IPS DF 6.9 (cell line): ENCODE data around the gene XPNPEP2.

ENCODE experiments used
- DNase-seq: peaks from one replicate; pipeline ENCODE4 v3.0.0-alpha.2; 2013; ENCODE audit warnings: low read depth, low spot score
- H3K27ac ChIP-seq: one replicate; pipeline ENCODE4 v1.5.1; 2013; ENCODE audit warnings: low read length, control low read depth
- H3K27me3 ChIP-seq: 2 replicates; pipeline ENCODE4 v1.6.1; 2013; ENCODE audit warnings: mild to moderate bottlenecking, low read length; ENCODE audit not compliant: control insufficient read depth, insufficient read depth
- H3K36me3 ChIP-seq: 2 replicates; pipeline ENCODE4 v1.6.1; 2013; ENCODE audit warnings: low read length; ENCODE audit not compliant: control insufficient read depth, insufficient read depth
- H3K4me1 ChIP-seq: 2 replicates; pipeline ENCODE4 v1.6.1; 2013; ENCODE audit warnings: low read length; ENCODE audit not compliant: control insufficient read depth, insufficient read depth
- H3K4me3 ChIP-seq: 2 replicates; pipeline ENCODE4 v1.5.1; 2013; ENCODE audit warnings: mild to moderate bottlenecking, low read length
- H3K9me3 ChIP-seq: 2 replicates; pipeline ENCODE4 v1.6.1; 2013; ENCODE audit warnings: low read length, inconsistent platforms; ENCODE audit not compliant: control insufficient read depth, insufficient read depth
- WGBS: extraction: QIAGEN DNeasy Blood & Tissue Kit; methylation state at CpG from one replicate; pipeline ENCODE4 v1.1.7; 2013; ENCODE audit warnings: mixed read lengths, missing lambda C conversion rate; ENCODE audit not compliant: insufficient read length, insufficient coverage; 5-methylcytosine and 5-hydroxymethylcytosine counted together

Gene XPNPEP2

DNA sequence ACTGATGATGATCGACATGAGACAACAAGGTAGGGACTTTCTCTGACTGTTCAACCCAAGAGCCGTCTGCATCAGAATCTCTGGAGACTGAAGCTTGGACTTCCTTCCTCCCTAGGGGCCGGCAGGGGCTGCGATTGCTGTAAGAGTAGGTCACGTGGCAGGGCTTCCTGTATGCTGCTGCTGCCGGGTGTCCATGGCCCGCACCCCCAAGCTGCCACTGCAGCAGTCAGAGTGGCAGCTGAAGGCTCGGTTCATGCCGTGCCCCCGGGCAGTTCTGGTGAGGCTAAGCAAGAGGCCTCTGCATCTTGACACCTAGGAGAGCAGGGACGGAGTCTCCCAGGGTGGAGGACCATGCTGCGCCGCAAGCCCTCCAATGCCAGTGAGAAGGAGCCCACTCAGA lies 41.0 kb downstream of the XPNPEP2 start, which contains the start of gene SASH3:
TSS of gene SASH3 (plus strand) at position 203 of the 400 bp plus-strand sequence. CDS start at position 352, 149 bp downstream.
- WGBS, result no CpG with 5 or more reads among the region's 13 CpGs
- H3K27ac ChIP-seq, result no peak within 1 kb of the TSS

DNA sequence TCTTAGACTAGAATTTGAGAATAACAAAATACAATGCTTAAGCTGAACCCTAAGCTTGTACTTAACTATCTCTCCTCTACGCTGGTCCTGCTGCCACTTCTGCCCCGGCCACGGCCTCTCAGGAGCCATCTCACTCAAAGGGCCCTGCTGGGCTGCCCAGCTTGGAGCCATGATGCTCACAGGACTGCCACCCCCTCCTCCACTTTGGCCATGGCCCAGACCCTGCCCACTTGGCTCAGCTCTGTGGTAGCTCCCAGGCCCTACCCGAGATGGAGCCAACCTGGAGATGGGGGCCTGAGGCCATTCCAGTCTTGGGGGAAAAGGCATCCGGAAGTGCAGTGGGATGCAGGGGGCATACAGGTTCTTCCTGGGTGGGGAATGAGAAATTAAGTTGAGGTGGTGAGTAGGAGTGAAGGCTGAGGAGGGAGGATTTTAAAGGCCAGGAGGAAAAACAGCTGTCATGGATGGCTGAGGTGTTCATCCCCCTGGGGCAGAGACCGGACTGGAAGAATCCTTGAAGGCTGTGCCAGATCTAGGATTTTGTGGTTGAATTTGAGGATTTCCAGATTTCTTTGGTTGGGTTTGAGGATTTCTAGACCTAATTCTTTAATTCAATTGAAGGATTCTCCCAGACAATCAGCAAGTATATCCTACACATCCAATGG lies 41.8 kb downstream of the XPNPEP2 start:
- Histone ChIP-seq H3K9me3 (no peaks in the 10 kb centered on the region), H3K27me3 (no peaks in the 10 kb centered on the region), H3K36me3 (no peaks in the 10 kb centered on the region), H3K27ac (no peak overlapping the region), H3K4me1 (no peaks in the 10 kb centered on the region; the same call in 1 of the 2 replicates), H3K4me3 (no peak overlapping the region)
- DNase-seq, result no peak
- no CpG with 5 or more reads among the region's 6 CpGs for WGBS

More for the DNA sequence above, 41.0 kb downstream of the XPNPEP2 start, which contains the start of gene SASH3:
- Histone ChIP-seq H3K9me3 (no peaks in the 10 kb centered on the region), H3K4me3 (no peak within 1 kb of the TSS), H3K4me1 (no peaks in the 10 kb centered on the region; the same call in 1 of the 2 replicates), H3K27me3 (no peaks in the 10 kb centered on the region), H3K36me3 (no peaks in the 10 kb centered on the region)
- no peak for DNase-seq

DNA sequence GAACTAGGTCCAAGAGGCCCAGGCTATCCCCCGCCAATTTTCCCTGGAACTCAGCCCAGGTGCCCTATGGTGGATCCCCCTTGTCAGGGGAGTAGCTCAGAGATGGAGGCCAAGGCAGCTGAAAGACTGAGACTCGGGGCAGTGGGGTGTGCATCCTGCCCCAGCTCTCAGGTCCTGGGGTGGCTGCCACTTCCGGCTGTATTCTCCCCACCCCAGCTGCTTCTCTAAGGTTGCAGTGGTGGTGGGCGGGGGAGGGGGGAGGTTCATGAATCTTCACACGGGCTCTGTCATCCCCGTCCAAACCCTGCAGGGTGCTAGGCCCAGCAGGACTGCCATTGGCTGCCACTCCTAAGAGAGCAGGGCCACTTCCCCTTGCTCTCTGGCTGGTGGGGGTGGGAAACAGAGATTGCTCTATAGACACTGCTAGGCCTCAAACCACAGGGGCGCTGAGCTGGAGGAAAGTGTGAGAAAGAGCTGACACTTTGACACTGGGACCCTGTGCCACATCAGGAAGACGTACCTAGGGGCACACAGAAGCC lies 42.4 kb downstream of the XPNPEP2 start:
- DNase-seq, result no peak
- no CpG with 5 or more reads among the region's 8 CpGs for WGBS
- H3K27ac ChIP-seq, result no peak overlapping the region
- H3K4me1 ChIP-seq, result no peaks in the 10 kb centered on the region; the same call in 1 of the 2 replicates
- no peaks in the 10 kb centered on the region for H3K36me3 ChIP-seq
- H3K9me3 ChIP-seq, result no peaks in the 10 kb centered on the region
- H3K27me3 ChIP-seq, result no peaks in the 10 kb centered on the region
- H3K4me3 ChIP-seq, result no peak overlapping the region

DNA sequence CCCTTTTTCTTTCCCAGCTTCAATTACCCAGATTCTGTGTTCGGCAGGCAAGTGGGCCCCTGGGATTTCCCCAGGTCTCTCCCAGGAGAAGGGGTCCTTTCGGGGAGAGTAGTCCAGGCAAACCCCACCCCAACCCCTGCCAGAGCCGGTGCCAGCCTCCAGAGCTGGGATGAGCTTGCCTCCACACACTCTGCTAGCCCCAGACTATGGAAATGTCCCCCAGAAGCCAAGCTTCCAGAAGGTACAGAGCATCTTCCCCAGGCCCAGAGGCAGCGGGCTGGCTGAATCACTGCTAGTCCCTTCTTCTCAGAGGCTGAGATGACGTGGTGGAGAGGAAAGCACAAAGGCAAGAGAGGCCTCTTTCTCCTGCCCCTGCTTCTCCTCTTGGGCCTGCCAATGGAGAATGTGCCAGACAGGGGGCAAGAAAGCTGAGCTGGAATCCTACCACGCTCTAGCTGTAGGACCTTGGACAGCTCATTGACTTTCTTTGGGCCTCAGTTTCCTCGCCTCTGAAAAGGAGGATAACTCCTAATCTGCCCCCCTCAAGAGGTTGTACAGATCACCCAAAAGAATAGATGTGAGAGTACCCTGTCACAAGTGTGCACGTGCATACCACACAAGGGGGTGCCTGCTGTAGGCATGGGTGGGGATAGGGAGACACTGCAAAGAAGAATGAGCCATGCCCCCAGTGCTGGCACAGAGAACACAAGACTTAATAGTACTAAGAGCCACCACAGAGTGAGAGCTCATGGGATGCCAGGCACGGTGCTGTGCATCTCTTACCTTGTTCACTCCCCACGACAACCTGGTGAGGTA lies 43.1 kb downstream of the XPNPEP2 start:
- Histone ChIP-seq H3K27ac (no peak overlapping the region), H3K27me3 (no peaks in the 10 kb centered on the region), H3K4me3 (no peak overlapping the region), H3K9me3 (no peaks in the 10 kb centered on the region), H3K36me3 (no peaks in the 10 kb centered on the region), H3K4me1 (no peaks in the 10 kb centered on the region; the same call in 1 of the 2 replicates)
- no peak for DNase-seq
- WGBS, result no CpG with 5 or more reads among the region's 10 CpGs

DNA sequence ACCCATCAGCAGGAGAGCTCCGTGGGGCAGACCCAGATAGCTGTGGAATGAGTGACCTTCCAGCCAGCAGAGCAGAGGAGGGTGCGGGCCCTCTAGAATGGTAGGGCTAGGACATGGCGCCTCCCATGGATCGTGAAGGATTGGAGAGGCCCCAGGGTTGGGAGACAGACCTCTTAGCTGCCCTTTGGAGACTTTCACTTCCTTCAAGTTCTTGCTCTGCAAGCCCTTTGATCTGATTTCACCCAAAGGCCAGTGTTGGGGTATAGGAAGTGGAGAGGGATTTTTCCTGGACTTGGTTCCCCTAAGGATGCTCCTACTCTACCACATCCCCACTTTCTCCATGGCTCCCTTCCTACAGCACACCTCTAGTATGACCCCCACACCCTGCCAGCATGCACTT lies 43.9 kb downstream of the XPNPEP2 start:
- no peak overlapping the region for H3K4me3 ChIP-seq
- H3K9me3 ChIP-seq, result no peaks in the 10 kb centered on the region
- H3K27me3 ChIP-seq, result no peaks in the 10 kb centered on the region
- H3K27ac ChIP-seq, result no peak overlapping the region
- no peaks in the 10 kb centered on the region for H3K36me3 ChIP-seq
- H3K4me1 ChIP-seq, result no peaks in the 10 kb centered on the region; the same call in 1 of the 2 replicates
- no CpG with 5 or more reads among the region's 4 CpGs for WGBS
- no peak for DNase-seq

DNA sequence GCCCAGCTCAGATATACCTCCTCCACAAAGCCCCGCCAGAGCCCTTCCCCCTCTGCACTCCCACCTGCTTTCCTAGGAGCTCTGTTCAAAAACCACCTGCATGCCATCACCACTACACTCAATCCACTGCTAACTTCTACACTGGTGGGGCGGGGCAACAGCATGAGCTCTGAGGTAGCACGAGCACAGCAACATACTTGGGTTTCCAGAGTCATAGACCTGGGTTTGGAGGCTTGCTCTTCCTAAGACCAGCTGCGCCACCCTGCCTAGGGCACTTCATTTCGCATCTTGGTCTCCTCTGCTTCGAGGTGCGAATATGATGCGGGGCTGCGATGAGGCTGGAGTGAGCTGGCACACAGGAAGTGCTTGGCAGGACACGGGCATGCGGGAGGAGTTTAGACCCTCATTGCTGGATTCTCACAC lies 44.5 kb downstream of the XPNPEP2 start:
- no peaks in the 10 kb centered on the region for H3K36me3 ChIP-seq
- H3K27me3 ChIP-seq, result no peaks in the 10 kb centered on the region
- H3K9me3 ChIP-seq, result no peaks in the 10 kb centered on the region
- WGBS, result no CpG with 5 or more reads among the region's 11 CpGs
- no peaks in the 10 kb centered on the region; the same call in 1 of the 2 replicates for H3K4me1 ChIP-seq
- no peak overlapping the region for H3K4me3 ChIP-seq
- no peak overlapping the region for H3K27ac ChIP-seq
- DNase-seq, result no peak

DNA sequence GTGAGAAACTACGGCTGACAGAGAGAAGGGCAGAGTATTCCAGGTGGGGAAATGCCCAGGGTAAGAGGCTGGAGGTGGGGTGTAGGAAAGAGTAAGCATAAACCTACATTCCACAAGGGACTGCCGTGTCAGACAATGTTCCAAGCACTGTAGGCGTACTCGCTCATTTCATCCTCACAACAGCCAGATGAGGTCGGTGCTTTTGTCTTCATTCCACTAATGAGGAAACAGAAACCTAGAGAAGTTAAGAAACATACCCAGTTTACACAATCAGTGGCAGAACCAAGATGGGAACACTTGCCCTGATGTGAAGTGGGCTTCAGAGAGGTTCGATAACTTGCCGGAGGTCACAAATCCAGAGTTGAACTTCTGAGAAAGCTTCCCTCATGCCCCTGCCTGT lies 45.6 kb downstream of the XPNPEP2 start:
- H3K4me1 ChIP-seq, result no peaks in the 10 kb centered on the region; the same call in 1 of the 2 replicates

DNA sequence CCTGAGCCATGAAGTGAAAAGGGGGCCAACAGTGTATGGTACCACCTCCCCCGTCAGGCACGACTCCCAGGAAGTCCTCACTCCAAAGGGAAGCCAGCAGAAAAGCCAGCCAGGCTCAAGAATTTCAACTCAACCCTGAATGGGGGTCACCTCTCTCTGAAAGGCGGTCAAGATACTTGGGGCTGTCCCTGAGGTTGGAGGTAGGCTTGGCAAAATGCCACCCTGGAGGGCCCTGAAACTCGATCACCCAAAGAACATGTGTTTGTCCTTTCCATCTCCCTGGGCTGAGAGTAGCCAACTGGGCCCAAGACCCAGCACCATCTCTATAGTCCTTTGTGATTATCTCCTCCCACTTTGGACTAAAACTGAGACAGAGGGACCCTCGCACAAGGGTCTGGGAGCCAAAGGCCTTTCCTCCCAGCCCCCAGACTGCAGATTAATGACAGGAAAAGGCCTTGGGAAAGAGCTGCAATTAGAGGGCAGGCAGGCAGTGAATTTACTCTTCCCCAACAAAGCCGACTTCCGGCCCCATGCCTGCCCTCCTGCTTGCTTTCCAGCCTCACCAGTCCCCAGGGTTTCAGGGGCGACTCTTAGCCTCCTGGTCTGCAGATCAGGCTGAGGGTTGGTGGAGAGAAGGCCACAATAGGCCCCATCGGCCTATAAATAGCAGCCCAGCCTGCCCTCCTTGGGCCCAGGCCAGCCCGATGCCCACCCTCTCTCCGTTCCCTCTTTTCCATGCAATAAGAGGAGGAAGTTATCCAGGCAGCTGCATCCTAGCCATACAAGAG lies 46.6 kb downstream of the XPNPEP2 start:
- Histone ChIP-seq H3K4me3 (no peak overlapping the region), H3K4me1 (no peaks in the 10 kb centered on the region; the same call in 1 of the 2 replicates), H3K9me3 (no peaks in the 10 kb centered on the region), H3K27ac (no peak overlapping the region), H3K36me3 (no peaks in the 10 kb centered on the region), H3K27me3 (no peaks in the 10 kb centered on the region)
- no CpG with 5 or more reads among the region's 11 CpGs for WGBS
- DNase-seq, result no peak

More for the DNA sequence above, 45.6 kb downstream of the XPNPEP2 start:
- Histone ChIP-seq H3K9me3 (no peaks in the 10 kb centered on the region), H3K27ac (no peak overlapping the region), H3K4me3 (no peak overlapping the region), H3K27me3 (no peaks in the 10 kb centered on the region), H3K36me3 (no peaks in the 10 kb centered on the region)
- no peak for DNase-seq
- no CpG with 5 or more reads among the region's 7 CpGs for WGBS

DNA sequence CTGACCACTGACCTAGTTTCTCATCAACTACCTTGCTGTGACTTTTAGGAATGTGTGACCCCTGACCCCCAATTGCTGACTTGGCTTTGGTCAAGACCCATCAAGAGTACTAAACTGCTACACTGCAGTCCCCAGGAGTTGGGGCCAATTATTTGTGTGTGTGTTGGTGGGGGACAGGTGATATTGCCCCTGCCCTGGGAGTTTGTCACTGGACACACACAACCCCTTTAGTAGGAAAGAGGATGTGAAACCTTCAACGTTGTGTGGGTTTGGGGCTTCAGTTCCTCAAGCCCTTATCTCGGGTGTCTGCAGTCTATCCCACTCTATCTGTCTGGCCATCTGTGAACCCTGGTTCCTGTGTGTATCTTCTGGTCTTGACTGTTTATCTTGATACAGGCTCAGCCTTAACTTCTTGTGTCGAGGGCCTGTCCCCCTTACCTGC lies 47.5 kb downstream of the XPNPEP2 start:
- Histone ChIP-seq H3K27me3 (no peaks in the 10 kb centered on the region), H3K4me3 (no peak overlapping the region), H3K36me3 (no peaks in the 10 kb centered on the region)

More for the DNA sequence above, 47.5 kb downstream of the XPNPEP2 start:
- WGBS, result no CpG with 5 or more reads among the region's 3 CpGs
- no peaks in the 10 kb centered on the region for H3K9me3 ChIP-seq
- H3K4me1 ChIP-seq, result no peaks in the 10 kb centered on the region; the same call in 1 of the 2 replicates
- no peak overlapping the region for H3K27ac ChIP-seq
- DNase-seq, result no peak
